GM10248 (cell line): ENCODE measurements around the gene URB1.

Experiments
- CTCF ChIA-PET: fragments of 300-600 bp; sonication (Branson Sonifier 250); formaldehyde crosslinking; extraction: SDS; loops from one replicate; lab custom pipeline; 2021; ENCODE audit warnings: antibody characterized with exemption; lab: Yijun Ruan, JAX
- POLR2A ChIA-PET: fragments of 350-650 bp; sonication (Branson Sonifier 250); formaldehyde crosslinking; extraction: SDS; loops from one replicate; lab custom pipeline; 2020; ENCODE audit warnings: antibody characterized with exemption; lab: Yijun Ruan, JAX
- DNase-seq: peaks from one replicate; pipeline ENCODE4 v3.0.0; 2012; ENCODE audit errors: extremely low spot score
- TF ChIP-seq, protein P1 (sequence below): IDR thresholded peaks from 2 replicates; pipeline ENCODE4 v1.5.1; 2012; ENCODE audit warnings: mild to moderate bottlenecking, low read depth; ENCODE audit errors: extremely low read depth, missing control alignments, control extremely low read depth

The URB1 gene

DNA sequence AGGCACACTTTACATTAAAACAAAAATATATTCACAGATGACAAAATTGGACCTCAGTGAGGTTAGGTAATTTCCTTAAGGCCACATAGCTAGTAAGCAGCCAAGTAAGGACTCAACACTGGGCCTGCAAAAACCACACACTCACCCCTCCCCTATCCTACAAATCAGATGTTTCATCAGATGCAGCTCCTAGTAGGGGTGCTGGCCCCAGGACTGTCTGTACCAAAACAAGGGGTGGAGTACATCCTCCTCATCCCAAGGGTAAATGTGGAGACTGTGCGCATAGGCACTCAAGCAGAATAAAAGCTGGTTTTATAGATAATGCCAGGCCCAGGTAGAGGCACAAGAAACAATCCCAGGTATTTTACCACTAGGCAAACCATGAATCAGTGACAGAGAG, 25.7 kb downstream of the URB1 start:
- DNase-seq = no peak
- TF ChIP-seq, protein P1, sequence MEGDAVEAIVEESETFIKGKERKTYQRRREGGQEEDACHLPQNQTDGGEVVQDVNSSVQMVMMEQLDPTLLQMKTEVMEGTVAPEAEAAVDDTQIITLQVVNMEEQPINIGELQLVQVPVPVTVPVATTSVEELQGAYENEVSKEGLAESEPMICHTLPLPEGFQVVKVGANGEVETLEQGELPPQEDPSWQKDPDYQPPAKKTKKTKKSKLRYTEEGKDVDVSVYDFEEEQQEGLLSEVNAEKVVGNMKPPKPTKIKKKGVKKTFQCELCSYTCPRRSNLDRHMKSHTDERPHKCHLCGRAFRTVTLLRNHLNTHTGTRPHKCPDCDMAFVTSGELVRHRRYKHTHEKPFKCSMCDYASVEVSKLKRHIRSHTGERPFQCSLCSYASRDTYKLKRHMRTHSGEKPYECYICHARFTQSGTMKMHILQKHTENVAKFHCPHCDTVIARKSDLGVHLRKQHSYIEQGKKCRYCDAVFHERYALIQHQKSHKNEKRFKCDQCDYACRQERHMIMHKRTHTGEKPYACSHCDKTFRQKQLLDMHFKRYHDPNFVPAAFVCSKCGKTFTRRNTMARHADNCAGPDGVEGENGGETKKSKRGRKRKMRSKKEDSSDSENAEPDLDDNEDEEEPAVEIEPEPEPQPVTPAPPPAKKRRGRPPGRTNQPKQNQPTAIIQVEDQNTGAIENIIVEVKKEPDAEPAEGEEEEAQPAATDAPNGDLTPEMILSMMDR = no peak
- ChIA-PET CTCF (interaction anchor here (1.3 kb wide), 1 partner anchor 36 kb away, joined by 3 read pairs; no protein-coding TSS in a partner anchor), POLR2A (no interaction called here)

DNA sequence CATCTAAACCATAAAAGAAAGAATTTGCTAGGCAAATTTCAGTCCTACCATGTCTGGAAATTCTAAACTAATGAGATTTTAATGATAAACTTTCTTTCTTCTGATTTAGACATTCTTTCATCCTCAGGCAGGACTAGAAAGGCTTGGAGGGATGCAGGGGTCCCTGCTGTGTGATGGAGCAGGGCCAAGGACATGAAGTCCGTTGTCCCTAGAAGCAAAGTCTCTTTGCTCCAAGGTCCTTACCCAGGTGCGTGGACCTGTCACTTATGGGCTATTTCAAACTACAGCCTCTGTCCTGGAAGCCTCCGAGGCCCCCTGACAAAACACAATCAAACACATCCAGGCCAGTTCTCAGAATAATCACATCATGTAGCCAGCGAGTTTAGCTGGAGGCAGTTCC, 26.6 kb downstream of the URB1 start:
- POLR2A ChIA-PET = no interaction called here
- CTCF ChIA-PET = no interaction called here
- TF ChIP-seq, protein P1 = no peak
- DNase-seq = no peak

DNA sequence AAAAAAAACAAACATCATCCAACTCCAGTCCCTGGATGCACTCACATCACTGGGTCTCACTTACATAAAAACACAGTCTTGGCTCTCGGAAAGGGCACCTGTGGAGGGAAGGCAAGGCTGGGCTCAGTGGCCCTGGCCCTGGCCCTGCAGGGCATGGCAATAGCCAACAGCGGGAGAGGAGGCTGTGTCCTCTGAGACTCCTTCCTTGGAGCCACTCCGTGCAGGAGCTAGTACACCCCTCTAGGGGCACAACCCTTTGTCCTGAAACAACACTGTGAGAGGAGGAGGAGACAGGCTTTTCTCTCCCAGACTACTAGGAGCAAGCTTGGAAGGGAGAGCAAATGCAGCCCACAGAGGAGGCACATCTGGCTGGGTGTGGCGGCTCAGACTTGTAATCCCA, 28.0 kb downstream of the URB1 start:
- no peak for DNase-seq
- POLR2A ChIA-PET = no interaction called here
- TF ChIP-seq, protein P1 = no peak
- CTCF ChIA-PET = interaction anchor here (1.3 to 1.5 kb wide), 2 partner anchors 13 to 46 kb away, joined by 3 to 4 read pairs; no protein-coding TSS in a partner anchor

DNA sequence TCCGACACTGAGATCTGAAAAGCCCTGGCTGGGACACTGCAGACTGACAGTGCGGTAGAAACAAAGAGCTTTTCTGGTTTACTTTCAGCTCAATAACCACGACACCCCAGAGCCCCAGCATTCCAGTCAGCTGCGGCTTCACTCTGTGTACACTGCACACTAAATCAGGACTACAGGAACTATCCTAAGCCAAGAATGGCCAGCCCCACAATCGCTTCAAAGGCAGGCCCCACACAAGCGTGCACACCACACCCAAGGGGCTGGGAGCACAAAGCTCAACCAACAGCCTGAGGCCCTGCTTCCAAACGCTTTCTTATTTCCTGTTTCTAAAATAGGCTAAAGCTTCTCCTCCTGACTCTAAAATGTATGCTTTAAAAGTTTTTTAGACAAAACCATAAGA, 28.4 kb downstream of the URB1 start:
- TF ChIP-seq, protein P1 = no peak
- ChIA-PET POLR2A (no interaction called here), CTCF (interaction anchor here (1.3 to 1.6 kb wide), 4 partner anchors 13 to 46 kb away, joined by 3 to 4 read pairs (median 3); no protein-coding TSS in a partner anchor)
- DNase-seq = no peak

DNA sequence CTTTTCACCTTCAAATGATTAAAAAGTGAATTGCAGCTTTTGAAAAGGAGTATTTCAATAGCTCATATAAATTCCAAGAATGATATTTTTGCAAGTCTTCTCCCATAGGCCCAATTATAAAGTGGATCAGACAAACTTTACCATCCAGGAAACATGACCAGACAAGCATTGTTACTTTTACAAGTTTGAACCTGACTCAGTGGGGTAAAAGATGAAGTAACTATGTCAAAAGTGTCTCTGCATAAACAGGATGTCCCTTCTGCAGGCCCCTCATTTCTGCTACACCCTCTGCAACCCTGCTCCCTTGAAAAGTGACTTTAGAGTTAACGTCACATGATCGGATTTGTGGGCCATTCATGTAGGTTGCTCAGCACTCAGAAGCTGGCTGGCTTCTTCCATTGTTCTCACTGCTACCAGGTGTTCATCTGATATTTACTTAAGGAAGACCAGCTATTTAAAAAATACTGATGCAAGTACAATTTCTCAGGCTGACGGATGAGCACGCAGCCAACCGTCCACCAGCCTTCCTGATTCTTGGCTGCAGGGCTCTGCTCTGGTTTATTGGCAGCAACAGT, 32.3 kb downstream of the URB1 start:
- CTCF ChIA-PET = interaction anchor here (1.2 kb wide), 3 partner anchors 11 to 105 kb away, joined by 3 read pairs; no protein-coding TSS in a partner anchor
- POLR2A ChIA-PET = no interaction called here
- no peak for DNase-seq
- TF ChIP-seq, protein P1 = no peak

DNA sequence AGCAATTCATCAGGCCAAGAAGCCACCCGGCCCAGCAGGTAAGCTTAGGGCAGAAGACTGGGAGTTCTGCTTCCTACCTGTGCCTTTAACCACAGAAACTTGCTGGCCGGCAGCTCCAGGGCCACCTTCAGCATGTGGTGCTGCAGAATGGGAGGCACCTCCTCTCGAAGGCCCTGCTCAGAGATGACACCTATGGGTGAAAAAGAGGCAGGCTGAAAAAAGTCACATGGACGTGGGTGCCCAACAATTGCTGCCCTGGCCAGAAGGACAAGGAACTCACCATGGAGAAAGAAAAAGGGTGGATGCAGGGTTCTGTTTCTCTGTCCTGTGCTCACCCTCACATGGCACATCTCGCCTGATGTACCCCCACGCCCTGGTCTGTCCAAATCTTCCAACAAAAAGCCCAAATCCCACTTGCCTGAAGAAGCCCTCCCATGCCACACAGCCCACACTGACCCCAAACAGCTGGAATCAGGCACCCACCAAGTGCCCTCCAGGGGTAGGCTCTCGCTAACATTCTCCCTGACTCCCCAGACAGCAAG, 33.0 kb downstream of the URB1 start:
- ChIA-PET CTCF (interaction anchor here (1.2 to 1.4 kb wide), 2 partner anchors 13 to 14 kb away, joined by 3 read pairs; no protein-coding TSS in a partner anchor), POLR2A (interaction anchor here (0.6 kb wide), 1 partner anchor 275 kb away, joined by 3 read pairs; no protein-coding TSS in a partner anchor)
- no peak for DNase-seq
- TF ChIP-seq, protein P1 = no peak
